ENCODE measurements around the gene ENAH. TPM values are rescaled to one million over a fixed set of nuclear protein-coding genes. Genes with fewer than 3 reads are reported as not detected.

ENAH gene
- total and polyA plus RNA-seq, 9 of the 15 experiments (the other 6 are each of a cell fraction or from before 2014, with no cell fraction given), result 0.03 to 1.2 (median 0.15) TPM

GRCh38 chr1:225545649-225546048 lies 107.3 kb downstream of the ENAH start:
- H3K79me2 ChIP-seq (ENCODE audit: control insufficient read depth, insufficient read depth, low read length), result no peaks in the 10 kb centered on the region
- H3K9me3 ChIP-seq (replicated peaks; ENCODE audit: control insufficient read depth, insufficient read depth, low read depth, low read length), result no peaks in the 10 kb centered on the region
- POLR2A ChIA-PET, result interaction anchor here (0.6 to 1.4 kb wide), 2 partner anchors 10 to 176 kb away, joined by 3 to 5 read pairs; no protein-coding TSS in a partner anchor
- ATAC-seq (no peak), DNase-seq (ENCODE audit: extremely low read depth in 1 of 4, low spot score in 3 of 4) (no peak), FAIRE-seq (peak; percentile 44)
- peaks cover 23 to 25% of the 10 kb centered on the region in 2 experiments for H3K27me3 ChIP-seq (ENCODE audit: control insufficient read depth in 2 of 2, insufficient read depth in 2 of 2, low read length in 2 of 2)
- CTCF ChIA-PET (ENCODE audit: low intra/inter-chr PET ratio), result no interaction called here
- H3K9ac ChIP-seq (ENCODE audit: insufficient read depth in 1 of 2, low read depth in 2 of 2, low read length in 2 of 2), result no peak overlapping the region
- no peaks in the 10 kb centered on the region for H4K20me1 ChIP-seq (replicated peaks; ENCODE audit: control insufficient read depth, insufficient read depth, low read length)
- WGBS (ENCODE audit: insufficient coverage, low coverage, missing lambda C conversion rate), result 3% methylated on average over 2 of the region's 2 CpGs
- H3K9me1 ChIP-seq (ENCODE audit: control insufficient read depth, insufficient read depth, low read length), result no peaks in the 10 kb centered on the region
- no peak overlapping the region for H3K4me2 ChIP-seq (ENCODE audit: insufficient read depth, low read length)
- in situ Hi-C loops (cut with MboI) (no loop called here), intact Hi-C loops (cut with micrococcal nuclease) (no loop called here)
- no peaks in the 10 kb centered on the region for H3K4me1 ChIP-seq (replicated peaks in 1 of 2; ENCODE audit: control insufficient read depth in 2 of 2, insufficient read depth in 2 of 2, low read length in 2 of 2)
- no peak overlapping the region for H2AFZ ChIP-seq (ENCODE audit: low read depth, low read length)
- H3K36me3 ChIP-seq (ENCODE audit: control insufficient read depth, insufficient read depth, low read length), result no peaks in the 10 kb centered on the region
- no TSS peak for BruUV-seq (replicated peaks)
- no peak overlapping the region for H3K27ac ChIP-seq (ENCODE audit: extremely low read depth, low read depth, low read length)
- no peak for TF ChIP-seq THRB (CRISPR knock-in tag; conservative IDR thresholded peaks at IDR 0.05)
- no peak overlapping the region for H3K4me3 ChIP-seq

GRCh38 chr1:225544924-225545323 lies 108.0 kb downstream of the ENAH start:
- no peaks in the 10 kb centered on the region for H3K79me2 ChIP-seq (ENCODE audit: control insufficient read depth, insufficient read depth, low read length)
- H3K27me3 ChIP-seq (ENCODE audit: control insufficient read depth in 2 of 2, insufficient read depth in 2 of 2, low read length in 2 of 2), result peaks cover 21 to 25% of the 10 kb centered on the region in 2 experiments
- H3K4me1 ChIP-seq (replicated peaks in 1 of 2; ENCODE audit: control insufficient read depth in 2 of 2, insufficient read depth in 2 of 2, low read length in 2 of 2), result no peaks in the 10 kb centered on the region
- no peak for ATAC-seq
- intact Hi-C loops (cut with micrococcal nuclease) (no loop called here), in situ Hi-C loops (cut with MboI) (no loop called here)
- H2AFZ ChIP-seq (ENCODE audit: low read depth, low read length), result no peak overlapping the region
- H3K9me3 ChIP-seq (replicated peaks; ENCODE audit: control insufficient read depth, insufficient read depth, low read depth, low read length), result no peaks in the 10 kb centered on the region
- 0% methylated on average over 1 of the region's 1 CpG for WGBS (ENCODE audit: insufficient coverage, low coverage, missing lambda C conversion rate)
- no peak for DNase-seq (ENCODE audit: extremely low read depth in 1 of 4, low spot score in 3 of 4)
- ChIA-PET CTCF (ENCODE audit: low intra/inter-chr PET ratio) (no interaction called here), POLR2A (interaction anchor here (1.4 to 1.5 kb wide), 2 partner anchors 9 to 233 kb away, joined by 3 to 5 read pairs; partner anchors contain the start of gene SRP9)
- H3K27ac ChIP-seq (ENCODE audit: extremely low read depth, low read depth, low read length), result no peak overlapping the region
- H3K4me3 ChIP-seq, result no peak overlapping the region
- no peak for FAIRE-seq
- no peaks in the 10 kb centered on the region for H3K36me3 ChIP-seq (ENCODE audit: control insufficient read depth, insufficient read depth, low read length)
- no peak overlapping the region for H3K4me2 ChIP-seq (ENCODE audit: insufficient read depth, low read length)
- no TSS peak for BruUV-seq (replicated peaks)
- no peak overlapping the region for H3K9ac ChIP-seq (ENCODE audit: insufficient read depth in 1 of 2, low read depth in 2 of 2, low read length in 2 of 2)
- H3K9me1 ChIP-seq (ENCODE audit: control insufficient read depth, insufficient read depth, low read length), result no peaks in the 10 kb centered on the region
- no peaks in the 10 kb centered on the region for H4K20me1 ChIP-seq (replicated peaks; ENCODE audit: control insufficient read depth, insufficient read depth, low read length)
- no peak for TF ChIP-seq CBX8 (IDR thresholded peaks at IDR 0.05; ENCODE audit: borderline replicate concordance, extremely low read depth, low read depth, low read length, poor library complexity, severe bottlenecking)
- no peak for TF ChIP-seq MIER1 (IDR thresholded peaks at IDR 0.05; ENCODE audit: low read depth)
- no peak for TF ChIP-seq GTF2E2 (tag; IDR thresholded peaks at IDR 0.05)
- no peak for TF ChIP-seq BCOR (IDR thresholded peaks at IDR 0.05)
- TF ChIP-seq ATF6 (CRISPR knock-in tag; IDR thresholded peaks at IDR 0.05), result no peak
- TF ChIP-seq SMARCA4 (IDR thresholded peaks at IDR 0.05), result no peak
- TF ChIP-seq ERF (CRISPR knock-in tag; IDR thresholded peaks at IDR 0.05), result no peak
- no peak for TF ChIP-seq SMAD3 (CRISPR knock-in tag; conservative IDR thresholded peaks at IDR 0.05)
- no peak for TF ChIP-seq KDM5B (IDR thresholded peaks at IDR 0.05; ENCODE audit: insufficient replicate concordance, low read depth, low read length)
- no peak for TF ChIP-seq ZNF764 (CRISPR knock-in tag; IDR thresholded peaks at IDR 0.05; ENCODE audit: low read depth)
- no peak for TF ChIP-seq HNRNPLL (IDR thresholded peaks at IDR 0.05; ENCODE audit: low read depth, low read length, poor library complexity, severe bottlenecking)
- no peak for TF ChIP-seq TCF15 (CRISPR knock-in tag; IDR thresholded peaks at IDR 0.05)
